HG03095 (cell line): Measurements from ENCODE around the gene BUB1B.
A peak's percentile ranks its signal among the peaks of the same experiment; 100 is the strongest.
"Not testable (repeated sequence)": the region's sequence is repeated elsewhere in the genome, so short reads cannot be mapped to it uniquely, and the experiment has no call there.

Source experiments
- ATAC-seq: cut with Tn5 transposase; IDR thresholded peaks from one replicate; pipeline ENCODE4 v1.9.1; 2021; ENCODE audit warnings: moderate library complexity; ENCODE audit not compliant: unreplicated experiment

Gene BUB1B, protein sequence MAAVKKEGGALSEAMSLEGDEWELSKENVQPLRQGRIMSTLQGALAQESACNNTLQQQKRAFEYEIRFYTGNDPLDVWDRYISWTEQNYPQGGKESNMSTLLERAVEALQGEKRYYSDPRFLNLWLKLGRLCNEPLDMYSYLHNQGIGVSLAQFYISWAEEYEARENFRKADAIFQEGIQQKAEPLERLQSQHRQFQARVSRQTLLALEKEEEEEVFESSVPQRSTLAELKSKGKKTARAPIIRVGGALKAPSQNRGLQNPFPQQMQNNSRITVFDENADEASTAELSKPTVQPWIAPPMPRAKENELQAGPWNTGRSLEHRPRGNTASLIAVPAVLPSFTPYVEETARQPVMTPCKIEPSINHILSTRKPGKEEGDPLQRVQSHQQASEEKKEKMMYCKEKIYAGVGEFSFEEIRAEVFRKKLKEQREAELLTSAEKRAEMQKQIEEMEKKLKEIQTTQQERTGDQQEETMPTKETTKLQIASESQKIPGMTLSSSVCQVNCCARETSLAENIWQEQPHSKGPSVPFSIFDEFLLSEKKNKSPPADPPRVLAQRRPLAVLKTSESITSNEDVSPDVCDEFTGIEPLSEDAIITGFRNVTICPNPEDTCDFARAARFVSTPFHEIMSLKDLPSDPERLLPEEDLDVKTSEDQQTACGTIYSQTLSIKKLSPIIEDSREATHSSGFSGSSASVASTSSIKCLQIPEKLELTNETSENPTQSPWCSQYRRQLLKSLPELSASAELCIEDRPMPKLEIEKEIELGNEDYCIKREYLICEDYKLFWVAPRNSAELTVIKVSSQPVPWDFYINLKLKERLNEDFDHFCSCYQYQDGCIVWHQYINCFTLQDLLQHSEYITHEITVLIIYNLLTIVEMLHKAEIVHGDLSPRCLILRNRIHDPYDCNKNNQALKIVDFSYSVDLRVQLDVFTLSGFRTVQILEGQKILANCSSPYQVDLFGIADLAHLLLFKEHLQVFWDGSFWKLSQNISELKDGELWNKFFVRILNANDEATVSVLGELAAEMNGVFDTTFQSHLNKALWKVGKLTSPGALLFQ

DNA sequence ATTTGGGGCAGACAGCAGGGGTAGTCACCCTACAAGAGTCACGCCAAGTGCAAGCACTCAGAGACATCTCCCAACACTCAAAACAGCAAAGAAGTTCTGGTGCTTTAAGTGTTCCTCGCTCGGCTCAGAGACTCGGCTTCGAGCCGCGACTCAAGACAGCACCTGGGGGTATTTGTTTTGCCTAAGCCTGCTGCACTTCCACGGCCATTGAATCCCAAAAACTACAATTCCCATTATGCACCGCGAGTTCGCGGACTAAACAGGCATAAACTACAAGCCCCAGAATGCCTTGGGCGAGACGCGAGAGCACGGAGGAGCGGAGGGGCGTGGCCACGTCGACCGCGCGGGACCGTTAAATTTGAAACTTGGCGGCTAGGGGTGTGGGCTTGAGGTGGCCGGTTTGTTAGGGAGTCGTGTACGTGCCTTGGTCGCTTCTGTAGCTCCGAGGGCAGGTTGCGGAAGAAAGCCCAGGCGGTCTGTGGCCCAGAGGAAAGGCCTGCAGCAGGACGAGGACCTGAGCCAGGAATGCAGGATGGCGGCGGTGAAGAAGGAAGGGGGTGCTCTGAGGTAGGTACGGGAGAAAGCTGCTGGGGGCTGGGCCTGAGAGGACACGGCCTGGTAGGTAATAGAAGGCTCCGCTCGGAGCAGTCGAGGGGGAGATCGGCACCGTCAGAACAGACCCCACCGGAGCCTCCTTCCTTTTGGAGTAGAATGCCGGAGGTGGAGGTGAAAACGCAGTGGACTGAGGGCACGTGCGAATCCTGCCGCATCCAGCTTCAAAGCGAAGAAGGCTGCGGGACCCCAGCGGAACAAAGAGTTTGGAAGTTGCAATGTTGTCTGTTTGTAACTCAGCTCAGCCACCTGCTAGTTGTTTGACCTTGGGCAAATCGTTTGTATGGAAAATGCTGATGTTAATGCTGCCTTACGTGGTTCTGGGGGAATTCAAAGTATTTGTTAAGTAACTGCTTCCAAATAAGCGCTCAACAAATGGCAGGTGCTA lies at the start of gene BUB1B:
BUB1B (plus strand) TSS at position 381 of the 1,000 bp plus-strand sequence; CDS start at position 533, 152 bp downstream.
- peak; percentile 70 for ATAC-seq

DNA sequence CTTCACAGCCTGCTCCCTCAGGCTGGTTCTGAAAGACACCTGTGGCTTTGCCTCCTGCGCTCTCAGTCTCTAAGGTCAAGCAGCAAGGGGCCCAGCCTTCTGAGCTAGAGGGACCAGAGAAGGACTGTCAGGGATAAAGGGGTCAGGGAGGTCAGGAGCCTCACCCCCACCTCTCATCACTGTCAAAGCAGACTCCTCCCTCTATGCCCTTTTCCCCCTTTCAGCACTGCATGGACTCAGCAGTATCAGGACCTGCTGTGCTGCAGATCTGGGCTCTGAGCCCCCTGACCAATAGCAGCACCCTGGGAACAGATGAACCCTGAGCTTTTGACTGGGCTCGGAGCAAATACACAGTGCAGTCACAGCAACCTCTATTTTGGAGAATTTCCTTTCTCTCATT lies 49.0 kb upstream of the BUB1B start:
- ATAC-seq: no peak

DNA sequence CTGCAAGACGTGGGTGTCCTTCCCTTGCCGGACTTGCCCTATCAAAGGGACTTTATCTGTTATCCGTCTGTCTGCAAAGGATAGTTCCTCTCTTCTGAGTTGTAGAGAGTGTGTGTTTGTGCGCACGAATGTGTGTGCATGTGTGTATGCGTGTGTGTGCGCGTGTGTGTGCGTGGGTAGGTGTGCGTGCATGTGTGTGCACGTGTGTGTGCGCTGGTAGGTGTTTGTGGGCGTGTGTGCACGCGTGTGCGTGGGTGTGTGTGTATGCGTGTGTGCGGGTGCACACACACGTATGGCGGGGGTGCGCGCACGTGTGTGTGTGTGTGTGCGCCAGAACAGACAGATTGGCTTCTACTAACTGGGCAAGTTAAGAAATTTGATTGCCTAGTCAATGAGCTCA lies 48.1 kb upstream of the BUB1B start:
- ATAC-seq: no peak

DNA sequence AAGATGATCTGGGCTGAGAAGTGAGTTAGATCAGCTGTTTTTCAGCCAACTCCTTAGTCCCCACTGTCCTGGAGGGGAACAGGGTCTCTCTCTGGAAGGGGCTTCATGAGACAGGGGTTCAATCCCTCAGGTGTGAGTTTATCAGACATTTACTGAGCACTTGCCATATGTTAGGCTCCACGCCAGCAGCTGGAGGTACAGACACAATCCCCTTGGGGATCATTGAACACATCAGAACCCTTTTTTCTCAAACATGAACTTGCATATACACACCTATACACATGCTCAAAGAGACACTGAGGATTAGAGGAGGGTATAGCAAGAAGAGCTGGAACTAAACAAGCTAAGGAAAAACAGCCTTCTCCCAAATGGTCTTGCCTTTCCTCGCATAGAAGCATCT lies 46.7 kb upstream of the BUB1B start:
- no peak for ATAC-seq

DNA sequence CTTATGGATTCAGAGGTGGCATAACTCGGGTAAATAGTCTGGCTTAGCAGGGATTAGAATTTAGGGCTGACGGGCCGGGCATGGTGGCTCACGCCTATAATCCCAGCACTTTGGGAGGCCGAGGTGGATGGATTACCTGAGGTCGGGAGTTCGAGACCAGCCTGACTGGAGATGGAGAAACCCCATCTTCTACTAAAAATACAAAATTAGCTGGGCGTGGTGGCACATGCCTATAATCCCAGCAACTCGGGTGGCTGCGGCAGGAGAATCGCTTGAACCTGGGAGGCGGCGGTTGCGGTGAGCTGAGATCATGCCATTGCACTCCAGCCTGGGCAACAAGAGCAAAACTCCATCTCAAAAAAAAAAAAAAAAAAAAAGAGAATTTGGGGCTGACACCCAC lies 45.8 kb upstream of the BUB1B start:
- ATAC-seq: not testable (repeated sequence)

DNA sequence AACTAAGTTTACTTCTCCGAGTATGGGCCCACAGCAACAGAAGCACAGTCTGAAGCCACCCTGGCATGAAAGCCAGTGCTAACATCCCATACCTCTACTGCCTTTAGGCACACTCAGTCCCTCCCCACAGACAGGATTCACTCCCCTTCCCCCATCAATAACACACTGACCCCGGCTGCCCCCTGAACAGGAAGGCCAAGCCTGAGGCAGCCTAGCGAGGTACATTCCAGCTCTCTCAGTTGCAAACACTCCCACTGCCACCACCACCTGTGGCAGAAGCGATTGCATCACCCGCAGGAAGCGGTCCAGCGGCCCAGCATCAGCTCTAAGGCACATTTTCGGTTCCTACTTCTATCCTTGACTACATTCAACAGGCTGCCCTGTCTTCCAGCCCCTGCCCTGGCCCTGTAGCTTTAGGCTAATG lies 45.2 kb upstream of the BUB1B start:
- peak; percentile 94 for ATAC-seq

DNA sequence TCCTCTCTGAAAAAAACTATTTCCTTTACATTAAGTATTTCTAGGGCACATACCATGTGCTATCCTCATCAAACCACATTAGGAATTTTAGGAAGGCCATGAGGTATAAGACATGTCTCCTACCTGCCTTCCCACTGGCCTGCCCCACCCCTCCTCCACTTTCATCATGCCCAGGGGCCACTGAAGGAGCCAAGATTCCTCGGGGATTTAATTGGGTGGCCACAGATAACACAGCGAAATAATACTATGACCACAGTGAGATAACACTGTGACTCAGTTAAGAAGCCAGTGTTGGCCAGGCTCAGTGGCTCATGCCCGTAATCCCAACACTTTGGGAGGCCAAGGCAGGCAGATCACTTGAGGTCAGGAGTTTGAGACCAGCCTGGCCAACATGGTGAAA lies 42.4 kb upstream of the BUB1B start:
- ATAC-seq: no peak

DNA sequence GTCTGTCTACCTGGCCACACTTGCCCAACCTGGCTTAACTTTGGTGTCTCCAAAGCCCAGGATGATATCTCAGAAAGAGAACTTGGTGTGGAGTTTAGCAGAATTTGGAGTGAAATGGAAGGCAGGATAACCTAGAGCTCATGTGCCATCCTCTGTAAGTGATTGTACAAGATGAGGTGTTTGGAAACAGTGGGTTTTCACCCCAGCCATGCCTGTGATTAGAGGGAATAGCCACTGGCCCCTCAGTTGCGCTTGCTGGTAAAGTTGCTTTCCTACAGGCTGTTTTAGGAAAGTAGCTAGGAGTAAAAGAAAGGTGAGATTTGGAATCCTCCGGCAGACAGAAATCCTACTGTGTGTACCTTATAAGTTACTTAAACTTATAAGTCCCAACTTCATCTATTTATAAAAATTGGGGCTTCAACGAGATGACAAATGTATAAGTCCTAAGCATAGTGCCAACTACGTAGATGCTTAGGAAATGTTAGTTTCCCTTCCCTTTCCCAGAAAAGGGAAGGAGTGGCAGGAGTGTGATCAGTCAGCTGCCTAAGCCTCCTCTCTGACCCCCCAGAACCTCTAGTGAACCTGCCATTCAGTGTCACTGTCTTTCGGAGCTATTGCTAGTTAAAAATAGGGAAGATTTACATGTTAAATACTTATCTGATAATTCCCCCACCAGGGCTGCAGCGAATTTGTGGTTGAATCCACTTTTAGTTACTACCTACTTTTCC lies 38.8 kb upstream of the BUB1B start:
- ATAC-seq: no peak

DNA sequence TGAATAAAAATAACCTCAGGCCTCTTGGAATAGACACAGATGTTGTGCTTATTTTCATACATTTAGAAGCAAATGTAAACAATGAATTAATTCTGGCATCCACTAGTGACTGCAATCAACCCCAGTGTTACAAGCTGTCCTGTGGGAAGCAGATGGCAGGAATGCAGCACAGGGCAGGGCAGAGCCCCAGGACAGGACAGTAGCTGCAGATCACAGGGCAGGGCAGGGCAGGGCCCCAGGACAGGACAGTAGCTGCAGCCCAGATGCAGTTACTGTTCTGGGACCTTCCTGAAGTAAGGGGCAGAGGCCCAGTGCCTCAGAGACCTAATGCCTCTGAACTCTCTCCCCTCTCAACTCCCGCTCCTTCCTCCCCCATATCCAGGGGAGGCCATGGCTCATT lies 37.9 kb upstream of the BUB1B start:
- not testable (repeated sequence) for ATAC-seq

DNA sequence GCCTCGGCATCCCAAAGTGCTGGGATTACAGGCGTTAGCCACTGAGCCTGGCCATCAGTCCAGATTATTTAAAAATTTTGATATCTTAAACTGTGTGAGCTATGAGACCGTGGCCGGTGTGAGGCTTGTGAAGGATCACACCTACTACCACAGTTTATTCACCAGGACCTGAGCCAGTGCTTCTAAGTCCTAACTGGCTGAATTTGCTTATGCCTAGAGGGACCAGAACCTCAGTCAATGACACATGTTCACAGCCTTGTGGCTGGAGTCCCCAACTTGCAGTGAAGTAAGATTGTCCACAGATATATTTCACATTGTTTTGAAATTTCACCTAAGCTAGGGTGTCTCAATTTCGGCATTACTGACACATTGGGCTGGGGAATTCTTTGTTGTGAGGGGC lies 37.0 kb upstream of the BUB1B start:
- ATAC-seq: not testable (repeated sequence)

DNA sequence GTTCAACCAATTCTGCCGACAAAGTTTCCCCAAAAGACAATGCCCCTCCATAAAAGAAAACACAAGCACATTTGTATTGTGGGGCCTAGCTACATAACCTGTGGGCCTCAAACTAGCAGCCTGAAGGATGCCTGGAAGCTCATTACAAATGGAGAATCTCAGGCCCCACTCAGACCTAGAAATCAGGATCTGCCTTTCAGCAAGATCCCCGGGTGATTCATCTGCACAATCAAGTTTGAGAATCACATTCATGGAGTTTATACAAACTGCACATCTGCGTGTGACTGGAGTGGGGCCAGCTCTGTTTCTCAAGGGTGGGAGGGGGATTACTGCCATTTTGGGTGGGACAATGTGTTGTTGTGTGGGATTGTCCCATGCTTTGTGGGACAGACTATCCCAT lies 36.5 kb upstream of the BUB1B start:
- not testable (repeated sequence) for ATAC-seq

DNA sequence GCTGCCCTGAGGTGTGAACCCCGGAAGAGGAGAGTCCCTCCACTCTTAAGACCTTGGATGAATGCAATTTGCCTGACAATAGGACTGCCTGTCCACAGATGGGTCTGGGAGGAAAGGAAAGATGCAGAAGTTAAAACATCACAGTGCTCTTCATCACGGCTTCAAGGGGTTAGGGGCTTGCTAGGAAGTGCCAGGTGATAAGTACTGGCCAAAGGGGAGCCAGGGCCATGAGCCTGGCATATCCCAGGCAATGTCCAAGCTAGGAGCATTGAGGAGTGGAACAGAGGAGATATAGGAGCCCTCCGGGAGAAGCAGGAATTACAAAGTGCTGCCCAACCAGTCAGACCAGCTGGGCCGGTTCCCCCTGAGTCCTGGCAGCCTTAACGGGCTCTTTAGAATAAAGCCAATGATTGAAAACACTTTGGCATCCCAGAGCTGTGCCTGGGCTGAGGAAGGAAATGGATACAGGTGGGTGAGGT lies 36.0 kb upstream of the BUB1B start:
- not testable (repeated sequence) for ATAC-seq

DNA sequence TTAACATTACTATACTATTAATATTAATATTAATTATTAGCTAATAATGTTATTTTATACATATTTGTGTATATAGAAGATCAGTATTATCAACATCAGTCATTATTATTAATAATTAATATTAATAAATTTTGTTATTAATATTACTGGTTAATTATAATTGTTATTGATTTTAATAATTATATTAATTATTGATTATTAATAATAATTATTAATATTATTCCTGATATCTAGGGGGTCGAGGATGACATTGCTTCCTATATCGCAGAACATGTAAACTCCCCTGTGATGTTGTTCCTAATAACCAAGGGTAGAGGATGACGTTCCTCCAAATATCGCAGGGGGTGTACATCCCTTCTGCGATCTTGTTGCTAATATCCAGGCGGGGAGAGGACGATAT lies 34.9 kb upstream of the BUB1B start:
- no peak for ATAC-seq

DNA sequence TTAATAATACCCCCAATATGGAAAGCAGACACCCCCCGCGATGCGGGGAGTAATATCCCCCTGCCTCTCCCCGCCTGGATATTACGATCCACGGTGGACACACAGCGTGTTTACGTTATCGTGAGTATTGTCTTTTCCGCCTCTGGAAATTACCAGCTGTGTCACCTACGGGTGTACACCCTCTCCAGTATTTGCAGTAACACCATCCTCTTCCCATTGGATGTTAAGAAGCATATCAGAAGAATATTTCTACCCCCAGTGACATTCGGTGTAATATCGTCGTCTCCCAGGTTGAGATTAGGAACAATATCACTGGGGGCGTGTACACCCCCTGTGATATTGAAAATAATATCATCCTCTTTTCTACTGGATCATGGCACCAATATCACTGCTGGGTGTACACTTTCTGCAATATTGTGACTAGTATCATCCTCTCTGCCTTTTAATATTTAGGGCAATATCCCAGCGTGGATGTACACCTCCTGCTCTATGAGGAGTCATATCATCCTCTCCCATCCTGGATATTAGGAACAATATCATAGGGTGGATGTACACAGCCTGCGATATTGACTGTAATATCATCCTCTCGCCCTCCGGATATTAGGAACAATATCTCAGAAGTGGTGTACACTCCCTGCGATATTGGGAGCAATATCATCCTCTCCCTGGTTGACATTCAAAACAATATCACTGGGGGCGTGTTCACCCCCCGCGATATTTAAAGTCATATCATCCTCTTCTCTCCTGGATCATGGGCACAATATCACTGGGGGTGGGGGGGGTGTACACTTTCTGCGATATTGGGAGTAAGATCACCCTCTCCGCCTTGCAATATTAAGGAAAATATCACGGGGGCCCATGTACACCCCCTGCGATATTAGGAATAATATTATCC lies 31.9 kb upstream of the BUB1B start:
- ATAC-seq: no peak

DNA sequence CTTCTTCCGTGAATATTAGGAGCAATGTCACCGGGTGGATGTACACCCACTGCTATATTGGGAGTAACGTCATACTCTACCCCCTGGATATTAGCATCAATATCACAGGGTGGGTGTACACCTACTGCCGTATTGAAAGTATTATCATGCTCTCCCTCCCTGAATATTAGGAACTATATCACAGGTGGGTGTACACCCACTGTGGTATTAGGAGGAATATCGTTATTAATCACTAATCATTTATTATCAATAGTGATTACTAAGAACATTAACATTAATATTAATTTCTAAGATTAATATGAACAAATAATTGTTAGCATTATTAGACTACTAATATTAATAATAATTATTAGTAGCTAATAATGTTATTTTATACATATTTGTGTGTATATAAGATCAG lies 30.8 kb upstream of the BUB1B start:
- ATAC-seq: no peak

DNA sequence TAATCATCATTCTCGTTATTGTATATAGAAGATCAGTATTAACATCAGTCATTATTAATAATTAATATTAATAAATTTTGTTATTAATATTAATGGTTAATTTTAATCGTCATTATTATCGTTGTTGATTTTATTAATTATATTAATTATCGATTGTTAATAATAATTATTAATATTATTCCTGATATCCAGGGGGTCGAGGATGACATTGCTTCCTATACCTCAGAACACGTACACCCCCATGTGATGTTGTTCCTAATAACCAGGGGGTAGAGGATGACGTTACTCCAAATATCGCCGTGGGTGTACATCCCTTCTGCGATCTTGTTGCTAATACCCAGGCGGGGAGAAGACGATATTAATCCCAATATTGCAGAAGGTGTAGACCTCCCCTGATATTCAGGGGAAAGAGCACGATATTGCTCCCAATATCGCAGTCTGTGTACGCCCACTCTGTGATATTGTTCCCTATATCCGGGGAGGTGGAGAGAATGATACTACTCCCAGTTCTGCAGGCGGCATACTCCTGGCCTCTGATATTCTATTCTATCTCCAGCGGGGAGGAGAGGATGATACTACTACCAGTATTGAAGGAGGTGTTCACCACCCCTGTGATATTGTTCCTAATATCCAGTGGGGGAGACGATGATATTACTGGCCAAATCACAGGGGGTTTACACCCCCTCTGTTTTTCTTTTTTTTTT lies 29.9 kb upstream of the BUB1B start:
- ATAC-seq: no peak

DNA sequence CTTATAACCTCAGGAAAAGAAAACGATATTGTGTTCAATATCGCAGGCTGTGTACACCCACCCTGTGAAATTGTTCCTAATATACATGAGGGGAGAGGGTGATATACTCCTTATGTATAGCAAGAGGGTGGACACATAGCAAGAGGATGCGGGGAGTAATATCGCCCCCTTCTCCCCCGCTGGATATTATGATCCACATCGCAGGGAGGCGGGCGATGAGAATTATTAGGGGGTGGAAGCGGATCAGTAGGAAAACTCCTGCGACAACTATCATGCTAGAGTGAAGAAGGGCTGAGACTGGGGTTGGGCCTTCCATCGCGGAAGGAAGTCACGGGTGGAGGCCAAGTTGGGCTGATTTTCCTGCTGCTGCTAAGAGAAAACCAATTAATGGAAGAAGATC lies 27.3 kb upstream of the BUB1B start:
- no peak for ATAC-seq

DNA sequence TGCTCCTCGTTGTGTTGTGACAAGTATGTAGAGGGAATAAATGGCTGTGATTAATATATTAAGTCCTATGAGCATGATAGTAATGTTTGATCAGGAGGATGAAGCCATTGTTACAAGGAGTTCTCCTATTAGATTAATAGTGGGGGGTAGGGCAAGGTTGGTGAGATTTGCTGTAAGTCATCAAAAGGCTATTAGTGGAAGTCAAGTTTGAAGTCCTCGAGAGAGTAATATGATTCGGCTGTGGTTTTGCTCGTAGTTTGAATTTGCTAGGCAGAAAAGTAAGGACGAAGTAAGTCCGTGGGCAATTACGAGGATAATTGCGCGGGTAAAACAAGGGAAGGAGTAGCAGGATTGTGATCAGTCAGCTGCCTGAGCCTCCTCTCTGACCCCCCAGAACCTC lies 26.0 kb upstream of the BUB1B start:
- no peak for ATAC-seq
